Stomach (tissue), 4 donors: ENCODE measurements around the gene KCTD5.

Experiments
- CTCF ChIP-seq, 7 experiments: fragments of 450-650 bp in 4 of 7; fragments of 200-600 bp in 3 of 7; sonication (generic) in 3 of 7; IDR thresholded peaks; one replicate each; pipeline ENCODE4 v1.5.1; 2016 to 2019; ENCODE audit warnings: antibody characterized with exemption in 7 of 7, control low read depth in 2 of 7, mild to moderate bottlenecking in 1 of 7
- EP300 ChIP-seq: sonication (generic); formaldehyde crosslinking; IDR thresholded peaks from one replicate; pipeline ENCODE4 v1.6.1; 2017; ENCODE audit warnings: antibody characterized with exemption
- POLR2AphosphoS5 ChIP-seq, 3 donors: sonication (generic); formaldehyde crosslinking; IDR thresholded peaks; one replicate each; pipeline ENCODE4 v1.6.1; 2016; ENCODE audit warnings: antibody characterized with exemption in 3 of 3

- TF ChIP-seq POLR2AphosphoS5 (IDR thresholded peaks at IDR 0.05) (no peak), CTCF (IDR thresholded peaks at IDR 0.05) (no peak), EP300 (no peak)
These were observed 8.5 kb downstream of the KCTD5 start for GRCh38 chr16:2690852-2691251.
